ENCODE measurements around the gene COL12A1.

DNA sequence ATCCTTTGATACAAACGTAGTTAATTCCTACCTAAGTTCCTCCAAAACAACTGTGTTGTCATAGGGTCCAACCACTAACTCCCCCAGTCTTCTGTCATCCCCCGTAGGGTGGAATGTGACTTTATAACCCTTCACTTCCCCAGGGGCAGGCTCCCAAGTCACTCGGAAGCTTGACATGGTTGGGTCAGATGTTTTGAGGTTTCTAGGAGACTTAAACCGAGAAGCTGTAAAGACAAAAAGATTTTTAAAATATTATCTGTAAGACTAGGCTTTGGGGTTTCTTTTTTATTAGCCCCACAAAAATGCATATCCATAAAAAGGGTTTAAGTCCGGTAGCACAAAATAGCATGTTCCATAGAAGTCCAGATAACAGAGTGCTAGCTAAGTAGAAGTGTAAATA lies 50.2 kb downstream of the COL12A1 start:
- TF ChIP-seq, protein P1, sequence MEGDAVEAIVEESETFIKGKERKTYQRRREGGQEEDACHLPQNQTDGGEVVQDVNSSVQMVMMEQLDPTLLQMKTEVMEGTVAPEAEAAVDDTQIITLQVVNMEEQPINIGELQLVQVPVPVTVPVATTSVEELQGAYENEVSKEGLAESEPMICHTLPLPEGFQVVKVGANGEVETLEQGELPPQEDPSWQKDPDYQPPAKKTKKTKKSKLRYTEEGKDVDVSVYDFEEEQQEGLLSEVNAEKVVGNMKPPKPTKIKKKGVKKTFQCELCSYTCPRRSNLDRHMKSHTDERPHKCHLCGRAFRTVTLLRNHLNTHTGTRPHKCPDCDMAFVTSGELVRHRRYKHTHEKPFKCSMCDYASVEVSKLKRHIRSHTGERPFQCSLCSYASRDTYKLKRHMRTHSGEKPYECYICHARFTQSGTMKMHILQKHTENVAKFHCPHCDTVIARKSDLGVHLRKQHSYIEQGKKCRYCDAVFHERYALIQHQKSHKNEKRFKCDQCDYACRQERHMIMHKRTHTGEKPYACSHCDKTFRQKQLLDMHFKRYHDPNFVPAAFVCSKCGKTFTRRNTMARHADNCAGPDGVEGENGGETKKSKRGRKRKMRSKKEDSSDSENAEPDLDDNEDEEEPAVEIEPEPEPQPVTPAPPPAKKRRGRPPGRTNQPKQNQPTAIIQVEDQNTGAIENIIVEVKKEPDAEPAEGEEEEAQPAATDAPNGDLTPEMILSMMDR (conservative IDR thresholded peaks at IDR 0.05; ENCODE audit: low read depth, low read length) = no peak
- TF ChIP-seq EZH2 (IDR thresholded peaks at IDR 0.05; ENCODE audit: borderline replicate concordance, low read depth, low read length, poor library complexity, severe bottlenecking) = no peak
